Fibroblast of gingiva (primary cell): ENCODE data around the gene NDFIP1.
"Not testable (repeated sequence)": the region's sequence is repeated elsewhere in the genome, so short reads cannot be mapped to it uniquely, and the experiment has no call there.

Experiments used
- DNase-seq: peaks from one replicate; pipeline ENCODE4 v3.0.0-alpha.2; 2011; ENCODE audit warnings: low read depth

NDFIP1 gene

GRCh38 chr5:142154449-142154841 lies 45.9 kb downstream of the NDFIP1 start:
- DNase-seq = not testable (repeated sequence)

GRCh38 chr5:142156839-142157463 lies 48.4 kb downstream of the NDFIP1 start:
- DNase-seq = peak; percentile 30

- DNase-seq = no peak
These were observed 50.8 kb downstream of the NDFIP1 start for GRCh38 chr5:142159354-142159753.

GRCh38 chr5:142164315-142164714 lies 55.7 kb downstream of the NDFIP1 start:
- DNase-seq = no peak

- DNase-seq = no peak
These were observed 58.2 kb downstream of the NDFIP1 start for GRCh38 chr5:142166754-142167153.

GRCh38 chr5:142167458-142167857 lies 58.9 kb downstream of the NDFIP1 start:
- no peak for DNase-seq

- DNase-seq = no peak
These were observed 59.8 kb downstream of the NDFIP1 start for GRCh38 chr5:142168365-142168764.

- no peak for DNase-seq
These were observed 61.8 kb downstream of the NDFIP1 start for GRCh38 chr5:142170254-142170953.

- no peak for DNase-seq
These were observed 62.7 kb downstream of the NDFIP1 start for GRCh38 chr5:142171270-142171669.

GRCh38 chr5:142175039-142175438 lies 66.5 kb downstream of the NDFIP1 start:
- no peak for DNase-seq

- no peak for DNase-seq
These were observed 67.0 kb downstream of the NDFIP1 start for GRCh38 chr5:142175461-142176142.

- DNase-seq = no peak
These were observed 67.7 kb downstream of the NDFIP1 start for GRCh38 chr5:142176255-142176654.

GRCh38 chr5:142178651-142179050 lies 70.1 kb downstream of the NDFIP1 start:
- DNase-seq = no peak

- DNase-seq = no peak
These were observed 71.3 kb downstream of the NDFIP1 start for GRCh38 chr5:142179776-142180387.

GRCh38 chr5:142181096-142181495 lies 72.5 kb downstream of the NDFIP1 start:
- no peak for DNase-seq

GRCh38 chr5:142181547-142182163 lies 73.1 kb downstream of the NDFIP1 start:
- no peak for DNase-seq

GRCh38 chr5:142182840-142183239 lies 74.3 kb downstream of the NDFIP1 start:
- DNase-seq = no peak

GRCh38 chr5:142183561-142183960 lies 75.0 kb downstream of the NDFIP1 start:
- DNase-seq = no peak

GRCh38 chr5:142184988-142185387 lies 76.4 kb downstream of the NDFIP1 start:
- peak; percentile 31 for DNase-seq

- no peak for DNase-seq
These were observed 77.9 kb downstream of the NDFIP1 start for GRCh38 chr5:142186514-142186856.

GRCh38 chr5:142186857-142187594 lies 78.4 kb downstream of the NDFIP1 start:
- DNase-seq = no peak

- DNase-seq = not testable (repeated sequence)
These were observed 80.1 kb downstream of the NDFIP1 start for GRCh38 chr5:142188691-142189090.
